Measurements from ENCODE around the gene ADAM22. TPM values are rescaled to one million over a fixed set of nuclear protein-coding genes. Genes with fewer than 3 reads are reported as not detected.

Gene ADAM22
- total and polyA plus RNA-seq, 2 of the 4 experiments (the other 2 are of a cell fraction) = 0.03 to 0.18 TPM

GRCh38 chr7:88041583-88041982 is 107.5 kb downstream of the ADAM22 start:
- no peaks in the 10 kb centered on the region for H3K9me3 ChIP-seq (ENCODE audit: control insufficient read depth, insufficient read depth, low read length)
- H4K91ac ChIP-seq (ENCODE audit: insufficient read depth, low read depth, low read length) = no peak overlapping the region
- no peak overlapping the region for H3K9ac ChIP-seq (ENCODE audit: low read depth, low read length)
- BruUV-seq (replicated peaks) = no TSS peak
- in situ Hi-C loops (cut with MboI; ENCODE audit: low sequenced_read_pairs) = no loop called here
- dilution Hi-C loops (cut with HindIII; ENCODE audit: low sequenced_read_pairs, unreplicated experiment) = no loop called here
- H3K27me3 ChIP-seq (ENCODE audit: control insufficient read depth, insufficient read depth, low read length) = no peaks in the 10 kb centered on the region
- POLR2A ChIA-PET (ENCODE audit: unreplicated experiment) = no interaction called here
- H2BK15ac ChIP-seq (ENCODE audit: low read depth, low read length) = no peak overlapping the region
- no peak overlapping the region for H2AFZ ChIP-seq (replicated peaks; ENCODE audit: low read length, poor library complexity)
- no peaks in the 10 kb centered on the region for H4K20me1 ChIP-seq (ENCODE audit: insufficient read depth, low read length)
- no peak overlapping the region for H3K27ac ChIP-seq (ENCODE audit: insufficient read depth, low read length)
- H4K8ac ChIP-seq (ENCODE audit: low read depth in 2 of 2, low read length in 2 of 2) = no peak overlapping the region
- no peak overlapping the region for H3K4me3 ChIP-seq (ENCODE audit: insufficient read depth, low read depth, low read length)
- no peak overlapping the region for H2BK5ac ChIP-seq (ENCODE audit: low read depth, low read length, poor library complexity, severe bottlenecking)
- H4K5ac ChIP-seq (ENCODE audit: low read depth, low read length) = no peak overlapping the region
- H2BK20ac ChIP-seq (ENCODE audit: low read depth, low read length) = no peak overlapping the region
- H2AK9ac ChIP-seq (replicated peaks; ENCODE audit: low read depth, low read length, poor library complexity) = no peak overlapping the region
- H3K14ac ChIP-seq (replicated peaks; ENCODE audit: low read depth, low read length) = no peak overlapping the region
- H3K56ac ChIP-seq (ENCODE audit: extremely low read depth, insufficient read depth, low read length) = no peak overlapping the region
- H3K4me2 ChIP-seq (ENCODE audit: low read depth, low read length) = no peak overlapping the region
- DNase-seq (no peak), ATAC-seq (ENCODE audit: low read depth) (no peak)
- no CpG with 5 or more reads among the region's 1 CpG for WGBS, 2 experiments (ENCODE audit: extremely low coverage in 2 of 2, insufficient read length in 1 of 2)
- TF ChIP-seq, protein P1, sequence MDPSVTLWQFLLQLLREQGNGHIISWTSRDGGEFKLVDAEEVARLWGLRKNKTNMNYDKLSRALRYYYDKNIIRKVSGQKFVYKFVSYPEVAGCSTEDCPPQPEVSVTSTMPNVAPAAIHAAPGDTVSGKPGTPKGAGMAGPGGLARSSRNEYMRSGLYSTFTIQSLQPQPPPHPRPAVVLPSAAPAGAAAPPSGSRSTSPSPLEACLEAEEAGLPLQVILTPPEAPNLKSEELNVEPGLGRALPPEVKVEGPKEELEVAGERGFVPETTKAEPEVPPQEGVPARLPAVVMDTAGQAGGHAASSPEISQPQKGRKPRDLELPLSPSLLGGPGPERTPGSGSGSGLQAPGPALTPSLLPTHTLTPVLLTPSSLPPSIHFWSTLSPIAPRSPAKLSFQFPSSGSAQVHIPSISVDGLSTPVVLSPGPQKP (IDR thresholded peaks at IDR 0.05; ENCODE audit: borderline replicate concordance, low read depth, low read length) = no peak
- H3K23ac ChIP-seq (ENCODE audit: low read depth, low read length) = no peak overlapping the region
- intact Hi-C loops (cut with micrococcal nuclease) = no loop called here
- H3K36me3 ChIP-seq (ENCODE audit: control insufficient read depth, insufficient read depth, low read length) = no peaks in the 10 kb centered on the region
- no peak overlapping the region for H3K18ac ChIP-seq (ENCODE audit: low read depth, low read length)
- no peaks in the 10 kb centered on the region for H3K9me1 ChIP-seq (ENCODE audit: insufficient read depth, low read length)
- no peaks in the 10 kb centered on the region for H3K4me1 ChIP-seq (ENCODE audit: control insufficient read depth, insufficient read depth, low read length)
- CTCF ChIA-PET = no interaction called here
- no peaks in the 10 kb centered on the region for H3K79me1 ChIP-seq (ENCODE audit: low read depth in 1 of 2, low read length in 2 of 2)
- no peak overlapping the region for H3K4ac ChIP-seq (ENCODE audit: low read depth, low read length)
- no peak overlapping the region for H2AK5ac ChIP-seq (ENCODE audit: low read depth, low read length)
- H2BK120ac ChIP-seq (ENCODE audit: low read depth, low read length) = no peak overlapping the region

Data from IMR-90 (cell line).